Fibroblast of upper back skin (primary cell): Measurements from ENCODE around the gene SLC25A19.
A peak's percentile ranks its signal among the peaks of the same experiment; 100 is the strongest.

Experiments
- DNase-seq: peaks from one replicate; pipeline ENCODE4 v3.0.0-alpha.2; 2013

Gene SLC25A19

DNA sequence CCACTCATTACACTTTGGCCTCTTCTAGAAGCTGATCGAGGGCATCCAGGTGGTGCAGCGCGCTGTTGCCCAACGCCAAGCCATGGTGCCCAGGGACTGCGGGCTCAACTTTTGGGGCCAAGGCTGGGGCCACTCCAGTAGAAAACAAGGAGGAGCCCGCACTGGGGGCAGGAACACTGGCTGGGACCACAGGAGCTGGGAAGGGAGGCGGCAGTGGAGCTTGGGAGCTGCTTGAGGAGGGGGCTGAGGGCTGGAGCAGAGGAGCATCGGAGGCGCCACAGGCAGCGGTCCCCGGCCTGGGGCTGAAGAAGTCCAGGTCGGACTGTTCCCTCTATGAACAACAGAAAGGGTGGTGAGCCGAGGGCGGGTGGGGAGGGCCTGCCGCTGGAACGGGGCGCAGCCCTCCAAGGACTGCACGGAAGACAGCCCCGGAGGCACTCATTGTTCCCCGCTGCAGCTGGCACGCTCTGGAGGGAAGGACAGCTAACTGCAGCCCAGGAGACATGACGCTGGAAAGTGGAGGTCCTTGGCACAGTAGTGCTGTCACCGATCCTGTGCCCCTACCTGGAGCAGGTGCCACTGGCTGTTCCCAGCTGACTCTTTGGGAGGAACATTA is 49.3 kb downstream of the SLC25A19 start:
- DNase-seq = no peak

DNA sequence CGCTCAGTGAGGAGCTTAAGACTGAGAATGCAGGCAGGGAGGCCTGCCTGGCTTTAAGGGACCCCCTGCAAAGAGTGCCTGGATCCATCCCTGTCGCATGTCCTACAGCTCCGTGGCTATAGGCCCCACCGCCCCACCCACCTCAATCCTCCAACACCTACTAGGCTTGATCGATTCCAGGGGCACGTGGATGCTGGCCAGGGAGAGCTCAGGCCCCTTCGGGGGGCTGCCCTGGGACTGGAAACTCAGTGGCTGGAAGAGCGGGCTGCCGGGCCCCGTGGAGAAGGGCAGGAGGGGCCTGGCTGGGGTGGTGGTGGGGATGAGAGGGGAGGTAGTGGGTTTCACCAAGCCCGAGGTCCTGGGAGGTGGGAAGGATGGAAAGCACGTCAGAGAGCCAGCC is 50.0 kb downstream of the SLC25A19 start:
- no peak for DNase-seq

DNA sequence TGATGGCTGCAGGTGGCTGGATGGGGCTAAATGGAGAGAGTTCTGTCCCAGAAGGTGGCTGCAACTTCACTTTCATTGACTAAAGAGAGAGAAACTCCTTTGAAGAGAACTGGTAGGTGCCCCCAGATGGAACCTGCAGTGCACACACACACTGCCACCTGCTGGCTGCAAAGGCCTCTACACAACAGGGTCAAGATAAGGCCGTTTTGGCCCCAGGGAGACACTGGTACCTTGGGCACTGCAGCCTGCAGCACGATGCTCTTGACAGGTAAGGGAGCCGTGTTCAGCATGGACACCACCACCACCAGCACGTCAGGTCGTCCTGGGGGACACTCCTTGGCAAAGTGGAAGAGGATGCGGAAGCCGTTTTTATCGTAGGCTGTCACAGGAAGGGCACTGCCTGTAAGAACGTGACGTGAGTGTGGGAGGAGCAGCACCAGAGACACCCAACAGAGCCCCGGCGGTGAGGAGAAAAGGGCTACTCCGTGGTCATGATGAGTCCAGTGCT is 50.5 kb downstream of the SLC25A19 start:
- DNase-seq = peak; percentile 50

DNA sequence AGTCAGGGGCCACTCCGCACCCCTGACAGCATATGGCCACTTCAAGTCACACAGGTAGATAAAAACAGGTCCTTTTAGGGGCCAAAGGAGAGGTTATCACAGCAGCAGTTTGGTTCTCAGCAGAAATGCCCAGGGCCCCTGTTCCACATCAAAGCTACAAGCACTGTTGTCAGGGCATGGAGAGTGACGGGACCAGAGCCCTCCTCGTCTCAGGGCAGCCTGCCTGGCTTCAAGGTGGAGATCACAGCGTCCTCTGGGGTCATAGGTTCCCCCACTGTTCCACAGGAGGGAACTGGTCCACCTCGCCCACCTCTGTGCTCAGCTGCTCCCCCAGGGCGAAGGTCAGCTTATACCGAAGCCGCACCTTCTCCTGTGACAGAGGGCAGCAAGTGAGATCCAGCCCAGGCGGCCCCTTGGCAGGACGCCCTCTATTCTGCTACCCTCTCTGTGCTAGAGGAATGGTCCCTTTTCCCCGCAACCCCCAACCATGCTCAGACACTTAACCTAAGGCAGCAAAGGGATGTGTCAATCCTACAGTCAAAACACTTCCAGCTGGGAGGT is 51.1 kb downstream of the SLC25A19 start:
- DNase-seq = no peak

DNA sequence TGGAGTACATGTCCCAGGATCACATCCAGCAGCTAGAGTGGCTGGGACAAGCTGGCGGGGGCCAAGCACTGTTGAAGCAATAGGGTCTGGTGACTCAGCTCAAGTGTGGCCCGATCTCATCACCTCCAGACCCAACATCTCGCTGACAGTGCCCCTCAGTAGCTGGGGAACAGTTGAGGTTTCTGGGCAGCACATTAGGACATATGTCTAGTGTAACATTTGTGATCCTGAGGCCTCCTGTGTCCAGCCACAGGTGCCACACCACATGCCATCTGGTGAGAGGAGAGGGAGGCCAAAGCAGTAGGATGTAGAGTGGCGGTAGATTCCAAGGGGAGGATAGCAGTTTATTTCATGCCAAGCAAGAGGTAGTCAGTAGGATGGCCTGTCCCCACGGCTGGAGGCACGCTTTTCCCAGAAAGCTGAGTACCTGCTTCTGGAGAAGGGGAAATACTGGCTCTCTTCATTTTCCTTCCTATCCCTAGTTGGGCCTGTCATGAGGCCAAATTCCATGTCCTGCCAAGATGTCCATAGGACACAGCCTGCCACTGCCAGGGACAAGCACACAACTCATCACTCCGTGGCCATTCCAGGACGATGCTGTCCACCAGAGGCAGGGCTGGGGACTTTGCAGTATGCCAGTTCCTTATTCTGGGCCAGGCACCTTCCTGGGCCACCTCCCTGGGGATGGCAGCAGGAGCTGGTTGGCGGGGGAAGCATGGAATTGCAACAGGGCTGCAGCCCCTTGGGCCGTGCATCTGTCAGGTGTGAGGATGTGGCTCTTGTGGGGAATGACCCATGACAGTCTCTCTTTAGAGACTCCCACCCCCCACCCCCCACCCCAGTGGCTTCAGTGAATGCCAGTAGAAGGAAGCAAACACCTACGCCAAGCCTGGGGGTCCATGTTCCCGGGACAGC is 51.9 kb downstream of the SLC25A19 start:
- DNase-seq = no peak

DNA sequence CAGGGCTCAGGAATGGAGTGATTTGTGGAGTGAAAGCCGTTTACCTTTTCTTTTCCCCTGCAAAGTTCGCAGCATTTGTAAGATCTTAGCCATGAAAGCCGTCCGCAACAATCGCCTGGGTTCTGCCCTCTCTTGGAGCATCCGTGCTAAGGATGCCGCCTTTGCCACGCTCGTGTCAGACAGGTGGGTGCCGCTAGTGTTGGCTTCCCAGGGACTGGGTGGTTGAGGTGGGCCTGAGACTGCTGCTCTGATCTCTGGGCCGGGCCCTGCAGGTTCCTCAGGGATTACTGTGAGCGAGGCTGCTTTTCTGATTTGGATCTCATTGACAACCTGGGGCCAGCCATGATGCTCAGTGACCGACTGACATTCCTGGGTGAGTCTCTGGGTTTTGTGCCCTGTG is 56.4 kb downstream of the SLC25A19 start:
- DNase-seq = no peak

DNA sequence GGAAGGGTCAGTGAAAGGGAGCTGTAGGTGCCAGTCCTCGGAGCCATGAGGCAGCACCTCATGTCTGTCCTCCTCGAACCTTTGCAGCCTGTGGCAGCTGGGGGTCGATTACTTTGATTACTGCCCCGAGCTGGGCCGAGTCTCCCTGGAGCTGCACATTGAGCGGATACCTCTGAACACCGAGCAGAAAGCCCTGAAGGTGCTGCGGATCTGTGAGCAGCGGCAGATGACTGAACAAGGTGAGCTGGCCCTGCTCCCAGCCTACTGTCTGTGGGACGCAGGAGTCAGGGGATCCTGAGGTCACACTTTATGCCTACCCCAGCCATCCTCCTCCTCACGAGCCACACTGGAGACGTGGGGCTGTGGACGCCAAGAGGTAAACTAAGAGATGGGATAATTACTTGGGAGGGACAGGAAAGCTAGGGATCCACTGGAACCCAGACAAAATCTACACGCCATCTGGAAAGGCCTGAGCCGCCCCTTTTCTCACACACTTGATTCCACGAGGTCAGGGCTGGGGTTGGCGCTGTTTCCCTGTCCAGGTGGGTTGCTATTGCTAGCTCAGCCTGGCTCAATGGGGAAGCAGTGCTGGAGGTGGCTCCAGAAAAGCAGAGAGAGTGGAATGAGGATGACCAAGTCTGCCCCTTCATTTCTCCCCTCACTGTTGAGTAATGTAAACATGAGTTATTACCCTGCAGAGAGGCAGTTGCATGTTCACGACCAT is 57.3 kb downstream of the SLC25A19 start:
- no peak for DNase-seq

DNA sequence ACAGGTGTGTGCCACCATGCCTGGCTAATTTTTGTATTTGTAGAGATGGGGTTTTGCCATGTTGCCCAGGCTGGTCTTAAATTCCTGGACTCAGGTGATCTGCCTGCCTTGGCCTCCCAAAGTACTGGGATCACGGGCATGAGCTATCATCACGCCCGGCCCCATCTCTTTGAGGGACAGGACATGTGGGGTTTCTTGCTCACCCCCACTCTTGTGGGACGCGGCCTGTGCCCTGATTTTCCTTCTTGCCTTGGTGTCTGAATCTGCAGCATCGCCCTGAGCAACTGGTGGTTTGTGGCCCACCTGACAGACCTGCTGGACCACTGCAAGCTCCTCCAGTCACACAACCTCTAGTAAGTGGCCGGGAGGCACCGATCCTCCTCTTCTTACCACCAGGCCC is 58.2 kb downstream of the SLC25A19 start:
- DNase-seq = no peak

DNA sequence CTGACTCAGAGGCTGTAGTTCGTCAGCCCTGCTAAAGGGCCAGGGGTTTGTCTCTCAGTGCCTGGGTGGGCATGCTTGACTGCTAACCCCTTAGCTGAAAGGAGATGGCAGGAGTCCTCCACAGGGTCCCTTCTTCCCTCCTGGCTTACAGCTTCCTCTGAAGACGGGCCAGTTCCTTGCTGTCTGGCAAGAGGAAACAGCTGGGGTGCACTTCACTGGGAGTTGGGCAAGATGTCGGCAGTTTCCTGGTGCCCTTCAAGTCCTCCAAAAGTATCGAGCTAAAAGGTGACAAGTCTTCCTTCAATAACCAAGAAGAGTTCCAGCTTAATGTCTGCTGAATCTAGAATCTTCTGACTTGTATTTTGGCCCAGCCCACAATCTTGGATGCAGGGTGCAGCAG is 60.4 kb downstream of the SLC25A19 start:
- no peak for DNase-seq

DNA sequence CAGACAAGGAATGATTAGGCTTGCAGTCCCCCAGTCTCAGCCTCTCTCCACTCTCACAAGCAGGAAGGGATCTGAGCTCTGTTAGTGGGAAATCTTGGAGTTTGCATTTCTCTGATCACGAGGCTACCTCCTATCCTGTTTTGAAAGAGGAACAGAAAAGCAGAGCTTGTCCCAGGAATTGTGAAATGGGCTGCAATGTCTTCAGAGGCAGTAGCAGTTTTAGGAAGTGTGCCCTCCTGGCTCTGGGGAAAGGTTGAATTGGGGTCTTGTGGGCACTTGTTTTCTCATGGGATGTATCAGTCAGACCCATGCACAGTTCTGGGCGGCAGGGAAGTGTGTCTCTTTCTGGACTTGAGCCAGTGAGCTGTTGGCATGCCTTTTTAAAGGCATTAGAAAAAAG is 60.9 kb downstream of the SLC25A19 start:
- DNase-seq = no peak

DNA sequence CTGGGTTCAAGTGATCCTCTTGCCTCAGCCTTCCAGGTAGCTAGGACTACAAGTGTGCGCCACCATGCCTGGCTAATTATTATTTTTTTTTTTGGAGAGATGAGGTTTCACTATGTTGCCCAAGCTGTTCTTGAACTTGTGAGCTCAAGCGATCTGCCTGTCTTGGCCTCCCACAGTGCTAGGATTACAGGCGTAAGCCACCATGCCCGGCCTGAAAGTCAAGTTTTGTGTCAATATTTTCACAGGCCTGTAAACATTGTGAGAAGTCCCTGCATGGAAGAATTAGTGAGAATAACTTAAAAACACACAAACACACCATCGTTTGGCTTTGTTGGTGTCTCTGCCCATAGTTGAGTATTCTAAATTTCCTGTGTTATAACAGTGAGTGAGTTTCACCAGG is 61.5 kb downstream of the SLC25A19 start:
- no peak for DNase-seq

DNA sequence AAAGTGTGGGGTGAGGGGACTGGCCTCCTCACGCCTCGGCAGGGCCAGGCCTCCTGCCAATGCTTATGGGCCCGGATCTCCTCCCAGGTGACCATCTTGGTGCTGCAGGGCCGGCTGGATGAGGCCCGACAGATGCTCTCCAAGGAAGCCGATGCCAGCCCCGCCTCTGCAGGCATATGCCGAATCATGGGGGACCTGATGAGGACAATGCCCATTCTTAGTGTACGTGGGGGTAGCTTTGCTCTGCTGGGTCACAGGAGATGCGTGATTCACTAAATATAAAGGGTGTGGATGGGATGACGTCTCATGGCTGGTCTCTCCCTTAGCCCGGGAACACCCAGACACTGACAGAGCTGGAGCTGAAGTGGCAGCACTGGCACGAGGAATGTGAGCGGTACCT is 64.2 kb downstream of the SLC25A19 start:
- DNase-seq = no peak
